GM19099 (cell line): ENCODE results near the gene DUOX2.

ENCODE experiments used
- POLR2A ChIP-seq: IDR thresholded peaks from 3 replicates; pipeline ENCODE4 v1.6.1; 2011; ENCODE audit warnings: low read depth; ENCODE audit not compliant: insufficient read length; ENCODE audit errors: extremely low read depth

The DUOX2 gene

DNA sequence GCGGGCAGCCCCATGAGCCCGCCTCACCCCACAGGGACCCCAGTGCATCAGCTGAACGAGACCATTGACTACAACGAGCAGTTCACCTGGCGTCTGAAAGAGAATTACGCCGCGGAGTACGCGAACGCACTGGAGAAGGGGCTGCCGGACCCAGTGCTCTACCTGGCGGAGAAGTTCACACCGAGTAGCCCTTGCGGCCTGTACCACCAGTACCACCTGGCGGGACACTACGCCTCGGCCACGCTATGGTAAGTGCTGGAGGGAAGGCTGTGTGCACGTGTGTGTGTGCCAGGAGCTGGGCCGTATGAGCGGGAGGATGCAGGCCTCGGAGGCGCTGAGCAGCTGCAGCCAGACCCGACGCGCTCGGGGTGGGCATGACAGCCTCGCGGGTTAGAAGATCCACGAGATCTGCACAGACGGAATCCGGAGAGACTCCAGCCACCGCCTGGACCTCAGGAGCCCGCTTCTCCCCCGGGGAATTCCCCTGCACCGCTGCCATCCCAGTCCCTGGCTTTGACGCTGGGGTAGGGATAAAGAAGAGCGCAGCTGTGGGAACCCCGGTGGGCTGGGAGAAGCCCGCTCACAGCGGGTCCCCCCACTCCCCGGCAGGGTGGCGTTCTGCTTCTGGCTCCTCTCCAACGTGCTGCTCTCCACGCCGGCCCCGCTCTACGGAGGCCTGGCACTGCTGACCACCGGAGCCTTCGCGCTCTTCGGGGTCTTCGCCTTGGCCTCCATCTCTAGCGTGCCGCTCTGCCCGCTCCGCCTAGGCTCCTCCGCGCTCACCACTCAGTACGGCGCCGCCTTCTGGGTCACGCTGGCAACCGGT is 2.7 kb upstream of the DUOX2 start:
- TF ChIP-seq POLR2A: no peak

DNA sequence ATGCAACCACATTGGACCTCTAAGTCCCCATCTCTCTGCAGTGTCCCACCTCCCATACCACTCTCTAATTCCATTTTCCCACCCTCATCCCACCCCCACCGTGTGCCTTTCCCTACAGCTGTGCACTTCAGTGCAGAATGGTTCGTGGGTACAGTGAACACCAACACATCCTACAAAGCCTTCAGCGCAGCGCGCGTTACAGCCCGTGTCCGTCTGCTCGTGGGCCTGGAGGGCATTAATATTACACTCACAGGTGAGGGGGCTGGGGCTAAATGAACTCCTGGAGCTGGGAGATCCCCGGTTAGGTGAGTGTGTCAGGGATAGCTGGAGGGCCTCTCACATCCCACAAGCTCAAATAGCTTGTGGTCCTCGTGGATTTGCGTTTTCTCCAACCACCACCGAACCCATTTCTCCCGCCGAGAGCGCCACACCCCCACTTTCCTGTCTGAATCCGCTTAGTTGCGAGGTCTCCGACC is 2.1 kb upstream of the DUOX2 start:
- no peak for TF ChIP-seq POLR2A

DNA sequence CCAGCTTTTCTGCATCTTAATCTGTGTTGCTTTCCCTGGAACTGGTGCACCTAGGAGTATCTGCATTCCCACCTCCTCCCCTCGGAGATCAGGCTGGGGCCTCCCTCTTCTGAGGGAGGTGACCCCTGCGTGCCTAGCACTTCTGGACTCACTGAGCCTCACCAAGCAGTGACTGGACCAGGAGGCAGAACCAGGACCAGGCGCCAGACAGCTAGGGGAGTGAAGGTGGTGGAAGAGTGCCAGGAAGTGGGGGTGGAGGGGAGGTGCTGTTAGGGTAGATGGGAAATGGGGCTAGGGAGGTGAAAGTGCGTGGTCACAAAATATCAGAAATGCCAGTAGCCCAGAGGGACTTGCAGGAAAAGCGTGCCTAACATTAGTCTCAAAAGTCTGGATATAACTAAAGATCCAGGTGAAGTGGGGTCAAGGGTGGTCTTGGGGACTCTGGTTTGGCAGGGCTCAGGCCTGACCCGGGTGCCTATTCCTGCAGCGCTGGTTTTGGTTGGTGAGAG is 1.4 kb upstream of the DUOX2 start:
- no peak for TF ChIP-seq POLR2A

DNA sequence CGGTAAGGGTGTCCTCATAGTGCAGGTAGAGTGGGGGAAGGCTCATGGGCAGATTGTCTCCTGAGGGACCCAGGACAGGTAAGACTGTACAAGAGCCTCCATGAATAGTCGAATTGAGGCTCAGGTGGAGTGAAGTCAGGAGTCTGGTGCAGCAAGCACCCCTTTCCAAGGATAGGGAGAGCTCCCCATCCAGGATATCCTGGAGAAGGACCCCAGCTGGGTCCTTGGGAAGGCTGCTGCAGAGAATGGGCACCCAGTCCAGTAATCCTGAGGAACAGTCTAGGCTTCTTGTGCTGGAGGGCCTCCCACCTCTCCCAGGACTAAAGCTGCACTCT is 746 bp upstream of the DUOX2 start:
- TF ChIP-seq POLR2A: no peak

DNA sequence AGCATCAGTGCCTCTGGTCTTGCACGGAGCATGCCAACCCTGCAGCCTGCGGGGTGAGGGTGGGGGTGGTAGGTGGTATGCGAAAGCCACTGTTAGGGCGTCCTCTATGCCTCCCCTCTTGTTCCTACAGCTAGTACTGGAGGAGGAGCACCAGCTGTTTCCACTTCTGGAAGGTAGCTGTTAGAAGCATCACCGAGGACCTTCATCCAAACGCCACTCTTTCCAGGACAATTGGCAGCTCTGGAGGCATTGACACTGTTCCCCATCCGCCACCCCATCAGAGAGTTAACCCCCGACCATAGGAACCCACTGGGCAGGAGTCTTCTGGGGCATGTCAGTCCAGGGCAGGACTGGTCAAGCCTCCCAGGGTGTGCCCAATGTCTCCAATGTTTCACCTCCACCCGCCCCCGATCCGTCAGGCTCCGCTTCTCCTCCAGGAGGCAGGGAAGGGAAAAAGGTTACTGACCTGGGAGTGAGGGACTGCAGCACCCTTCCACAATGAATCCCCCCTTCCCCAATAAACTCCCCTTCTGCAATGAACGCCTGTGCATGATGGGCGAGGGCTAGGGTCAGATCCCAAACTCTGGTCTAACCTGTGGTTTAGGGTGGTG is 487 bp downstream of the DUOX2 start:
- TF ChIP-seq POLR2A: no peak

DNA sequence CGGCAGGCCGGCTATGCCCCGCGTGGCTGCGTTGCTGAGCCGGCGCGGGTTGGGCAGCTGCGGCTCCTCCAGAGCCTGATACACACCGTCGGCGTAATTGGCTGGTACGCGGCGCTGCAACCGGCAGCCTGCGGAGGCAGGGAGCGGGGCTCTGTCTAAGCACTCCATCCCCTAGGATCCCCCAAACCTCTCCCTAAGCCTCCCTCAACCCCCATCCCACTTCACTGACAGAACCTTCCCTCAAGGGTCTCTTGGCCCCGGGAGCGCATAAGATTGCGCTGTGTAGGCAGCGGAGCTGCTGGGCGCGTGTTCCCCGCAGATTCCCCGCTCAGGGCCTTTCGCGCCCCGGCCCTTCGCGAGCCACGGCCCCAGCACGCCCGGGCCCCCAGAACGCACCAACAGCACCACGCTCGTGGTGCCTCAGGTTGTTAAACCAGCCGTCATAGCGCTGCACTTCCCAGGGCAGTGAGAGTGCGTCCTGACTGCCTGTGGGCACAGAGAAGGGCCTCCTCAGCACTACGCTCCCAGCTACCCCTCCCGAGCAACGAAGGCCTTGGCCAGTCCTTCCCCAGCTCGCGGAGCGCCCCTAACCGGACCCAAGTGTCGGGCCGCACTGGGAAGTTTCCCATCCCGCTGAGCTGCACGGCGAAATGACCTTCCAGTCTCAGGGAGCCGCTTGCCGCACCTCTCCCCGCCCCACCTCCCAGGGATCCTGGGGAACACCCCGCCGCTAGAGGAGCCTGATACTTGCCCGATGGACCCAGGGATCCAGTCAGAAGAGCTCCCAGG is 1.2 kb downstream of the DUOX2 start:
- no peak for TF ChIP-seq POLR2A

DNA sequence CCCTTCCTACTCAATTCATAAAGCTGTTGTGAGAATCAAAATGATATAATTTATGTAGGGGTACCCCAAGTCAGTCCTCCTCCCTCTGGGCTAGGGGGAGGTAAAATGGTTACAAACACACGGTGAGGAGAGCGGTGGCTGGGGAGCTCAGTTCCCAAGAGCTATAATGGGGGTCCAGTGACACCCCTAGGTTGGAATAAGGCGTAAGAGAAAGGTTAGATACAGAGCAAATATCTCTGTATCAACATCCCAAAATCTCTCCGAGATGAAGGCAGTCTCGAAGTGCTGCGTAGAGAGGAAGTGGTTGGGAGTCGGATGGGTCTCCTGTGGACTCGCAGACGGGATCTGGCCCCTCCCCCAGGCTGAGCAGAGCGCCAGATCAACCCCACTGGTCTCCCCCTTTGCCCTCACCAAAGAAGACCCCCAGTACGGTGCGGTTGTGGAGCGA is 1.8 kb downstream of the DUOX2 start:
- TF ChIP-seq POLR2A: no peak

DNA sequence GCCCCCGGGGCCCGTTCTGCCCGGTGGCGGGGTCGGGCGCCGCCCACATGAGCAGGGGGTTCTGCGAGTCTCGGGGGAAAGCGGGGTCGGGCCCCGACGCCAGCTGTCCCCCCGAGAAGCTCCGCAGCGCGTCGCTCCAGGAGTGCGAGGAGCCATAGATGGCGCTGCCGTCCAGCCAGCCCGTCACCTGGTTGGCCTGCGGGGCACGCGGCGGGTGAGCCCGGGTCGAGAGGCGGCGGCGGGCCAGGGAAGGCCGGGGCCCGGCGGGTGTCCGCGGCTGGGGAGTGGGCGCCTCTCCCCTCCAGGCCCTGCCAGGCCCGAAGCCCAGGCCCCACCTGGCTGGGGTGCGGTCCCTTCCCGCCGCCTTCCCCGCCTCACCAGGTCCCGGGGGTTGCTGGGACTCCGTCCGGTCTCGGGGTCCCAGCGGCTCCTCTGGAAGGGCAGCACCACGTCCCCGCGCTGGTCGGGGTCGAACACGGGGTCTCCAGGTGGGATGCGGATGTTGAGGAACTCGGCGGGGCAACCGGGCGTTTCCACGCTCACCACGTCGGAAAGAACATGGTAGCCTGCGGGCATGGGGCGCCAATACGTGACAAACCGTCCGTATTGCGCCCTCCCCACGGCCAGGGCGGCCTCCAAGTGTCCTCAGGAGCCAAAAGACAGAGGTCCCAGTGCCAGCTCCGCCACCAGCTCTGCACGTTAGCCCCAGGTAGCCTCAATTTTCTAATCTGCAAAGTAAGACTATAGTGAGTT is 2.4 kb downstream of the DUOX2 start:
- no peak for TF ChIP-seq POLR2A

DNA sequence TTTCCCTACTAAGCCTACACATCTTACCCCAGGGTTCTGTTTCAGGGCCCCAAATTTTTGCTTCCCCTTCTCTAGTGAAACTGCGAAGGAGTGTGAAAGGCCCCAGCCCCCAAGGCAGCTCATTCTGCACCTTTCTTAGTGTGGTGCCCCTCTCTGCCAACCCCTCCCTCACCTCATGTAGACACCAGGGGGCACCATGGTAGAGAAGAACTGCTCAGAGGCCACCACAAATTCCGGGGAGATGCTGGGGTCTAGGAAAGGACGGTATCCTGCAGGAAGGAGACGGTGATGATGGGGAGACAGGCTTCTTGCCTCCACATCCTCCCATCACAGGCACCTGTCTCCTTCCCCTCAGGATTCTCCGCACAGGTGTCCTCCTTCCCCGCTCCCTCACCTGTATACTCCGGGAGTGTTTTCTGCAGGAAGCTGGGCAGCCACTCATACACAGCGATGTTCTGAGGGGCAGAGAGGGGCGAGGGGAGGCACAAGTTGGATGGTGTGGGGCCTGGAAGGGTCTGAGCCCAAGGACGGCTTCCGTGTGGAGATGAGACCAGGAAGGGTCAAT is 3.6 kb downstream of the DUOX2 start:
- TF ChIP-seq POLR2A: no peak

DNA sequence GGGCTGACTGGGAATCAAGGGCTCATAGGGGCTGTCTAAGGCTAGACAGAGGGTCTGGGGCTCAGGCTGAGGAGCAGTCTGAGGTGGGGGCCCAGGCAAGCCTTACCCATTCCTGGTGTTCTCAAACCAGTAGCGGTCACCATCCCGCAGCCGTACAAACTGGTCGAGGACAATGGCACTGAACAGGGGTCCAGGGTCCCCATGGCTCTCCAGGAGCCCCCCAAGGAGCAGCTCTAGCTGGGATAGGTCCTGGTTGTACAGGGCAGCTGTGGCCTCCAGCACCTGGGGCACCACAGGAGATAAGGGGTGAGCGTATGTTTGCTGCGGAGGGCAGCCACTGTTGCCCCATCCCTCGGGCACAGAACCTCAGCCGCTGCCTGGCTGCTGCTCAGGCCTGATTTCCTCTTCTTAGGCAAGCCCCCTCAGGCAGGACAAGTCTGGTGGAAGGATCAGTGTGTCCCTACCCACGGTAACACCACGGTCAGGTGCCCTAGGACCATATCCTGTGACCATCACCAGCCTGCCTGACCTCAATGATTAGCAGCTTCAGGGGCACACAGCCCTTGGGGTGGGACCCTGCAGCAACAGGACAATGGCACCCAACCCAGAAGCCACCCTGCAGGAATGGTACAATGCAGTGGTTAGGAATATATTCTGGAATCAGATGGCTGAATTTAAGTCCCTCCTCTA is 5.9 kb downstream of the DUOX2 start:
- TF ChIP-seq POLR2A: no peak

DNA sequence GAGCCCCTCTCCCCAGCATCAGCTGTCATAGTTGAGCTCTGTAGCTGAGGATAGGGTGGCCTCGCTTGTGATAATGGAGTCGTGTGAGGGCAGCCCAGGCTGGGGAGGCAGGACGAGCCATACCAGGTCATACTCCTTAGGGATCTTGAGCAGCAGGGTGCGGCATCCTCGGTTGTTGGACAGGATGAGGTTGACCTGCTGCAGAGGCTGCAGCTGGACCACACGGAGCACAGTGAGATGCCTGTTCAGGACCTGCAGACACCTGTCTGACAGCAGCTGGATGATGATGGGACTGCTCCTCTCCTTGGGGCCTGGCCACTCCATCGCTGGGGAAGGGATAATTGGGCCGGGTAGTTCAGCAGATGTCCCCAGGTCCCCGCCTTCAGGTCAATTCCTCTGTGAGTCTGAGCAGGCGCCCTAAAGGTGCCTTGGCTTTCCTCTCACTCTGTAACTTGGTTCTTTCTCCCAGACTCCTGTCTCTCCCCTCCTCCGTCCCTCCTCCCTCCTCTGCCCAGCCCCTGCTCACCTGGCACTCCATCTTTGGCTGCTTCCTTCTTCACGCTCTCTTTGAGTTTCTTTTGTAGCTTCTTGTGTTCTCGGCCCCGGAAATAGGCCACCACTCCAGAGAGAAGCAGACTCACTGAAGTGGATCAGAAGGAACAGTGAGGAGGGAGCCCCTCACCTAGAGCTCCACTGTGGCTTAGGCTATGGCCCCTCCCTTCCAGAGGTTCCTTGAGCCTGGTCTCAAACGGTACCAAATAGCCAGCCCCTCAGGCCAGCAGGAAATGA is 7.8 kb downstream of the DUOX2 start:
- no peak for TF ChIP-seq POLR2A

DNA sequence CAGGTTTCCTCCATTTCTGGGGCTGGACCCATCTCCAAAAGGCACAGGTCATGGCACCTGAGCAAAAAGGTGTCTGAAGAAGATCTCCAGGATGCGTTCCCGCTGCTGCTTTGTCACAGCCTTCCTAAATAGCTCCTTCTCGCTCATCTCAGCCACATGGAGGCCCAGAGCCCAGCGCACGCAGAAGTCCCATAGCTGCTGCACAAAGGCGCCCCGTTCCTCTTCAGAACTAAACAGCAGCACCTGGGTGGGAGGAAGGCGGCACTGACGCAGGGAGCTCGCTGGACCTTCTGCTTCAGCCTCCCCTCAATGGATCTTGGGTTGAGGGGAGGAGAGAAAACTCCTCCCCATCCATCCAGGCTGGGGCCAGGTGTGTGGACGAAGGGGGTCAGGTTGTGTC is 8.4 kb downstream of the DUOX2 start:
- no peak for TF ChIP-seq POLR2A

DNA sequence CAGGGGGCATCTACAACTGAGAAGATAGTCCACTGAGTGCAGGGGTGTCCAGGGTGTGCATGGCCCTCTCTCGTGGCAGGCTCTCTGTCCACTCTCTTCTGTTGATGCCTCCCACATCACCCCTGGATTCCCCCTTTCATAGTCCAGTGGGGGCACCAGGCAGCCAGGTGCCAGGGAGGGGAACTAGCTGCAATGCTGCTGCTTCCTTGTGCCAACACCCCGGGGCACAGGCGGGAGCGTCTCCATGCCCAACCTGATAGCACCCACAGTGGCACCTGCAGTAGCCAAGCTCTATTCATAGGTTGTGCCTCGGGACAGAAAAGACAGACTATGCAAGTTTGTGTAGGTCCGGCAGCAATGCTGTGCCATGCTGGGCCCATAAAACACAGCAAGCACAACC is 11.7 kb downstream of the DUOX2 start:
- no peak for TF ChIP-seq POLR2A

DNA sequence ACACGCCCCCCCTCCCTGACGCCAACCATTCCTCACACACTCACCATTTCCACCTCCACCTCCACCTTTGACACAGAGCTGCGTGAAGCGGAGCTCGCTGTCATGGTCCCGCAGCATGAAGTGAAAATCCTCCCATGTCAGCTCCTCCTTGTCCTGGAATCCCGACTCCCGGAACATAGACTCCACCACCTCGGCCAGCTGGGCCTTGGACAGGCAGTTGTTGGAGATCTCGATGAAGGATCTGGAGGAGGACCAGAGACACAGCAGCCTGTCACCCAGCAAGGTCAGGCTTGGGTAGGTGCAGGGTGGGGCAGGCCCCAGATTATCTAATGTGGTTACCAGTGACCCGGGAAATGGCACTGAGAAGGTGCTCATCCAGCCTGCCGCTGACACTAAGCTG is 12.2 kb downstream of the DUOX2 start:
- TF ChIP-seq POLR2A: no peak
